Gastroesophageal sphincter (tissue), 4 donors: ENCODE measurements around the gene KLHL2. TPM values are rescaled to one million over a fixed set of nuclear protein-coding genes. Genes with fewer than 3 reads are reported as not detected.
"Not testable (repeated sequence)": the region's sequence is repeated elsewhere in the genome, so short reads cannot be mapped to it uniquely, and the experiment has no call there.

Source experiments
- ATAC-seq: fragments of 150-250 bp; one replicate; pipeline ENCODE4 v1.9.1; 2016; ENCODE audit warnings: mild to moderate bottlenecking, moderate library complexity
- H3K27ac ChIP-seq, 4 donors: fragments of 200-600 bp; sonication (generic) in 3 of 4; 1 replicate in 3 of 4; 2 replicates in 1 of 4; pipeline ENCODE4 v1.5.1; 2016 to 2019
- H3K27me3 ChIP-seq: fragments of 200-600 bp; sonication (generic); one replicate; pipeline ENCODE4 v1.5.1; 2019
- H3K36me3 ChIP-seq, 2 donors: fragments of 200-600 bp; sonication (generic); one replicate each; pipeline ENCODE4 v1.5.1; 2019; ENCODE audit warnings: control low read depth in 1 of 2
- H3K4me1 ChIP-seq, 3 donors: fragments of 200-600 bp; sonication (generic); 1 replicate in 2 of 3; 2 replicates in 1 of 3; pipeline ENCODE4 v1.5.1; 2016 to 2019; ENCODE audit warnings: control low read depth in 2 of 3
- H3K4me3 ChIP-seq, 2 donors: fragments of 200-600 bp; sonication (generic); one replicate each; pipeline ENCODE4 v1.5.1; 2019; ENCODE audit warnings: mild to moderate bottlenecking in 1 of 2, moderate library complexity in 1 of 2
- H3K9me3 ChIP-seq, 3 donors: fragments of 200-600 bp; sonication (generic); one replicate each; pipeline ENCODE4 v1.5.1; 2017 to 2019; ENCODE audit warnings: control low read depth in 2 of 3
- CTCF ChIP-seq, 4 experiments: fragments of 200-600 bp in 2 of 4; fragments of 450-650 bp in 2 of 4; sonication (generic) in 1 of 4; IDR thresholded peaks; one replicate each; pipeline ENCODE4 v1.5.1; 2017 to 2019; ENCODE audit warnings: antibody characterized with exemption in 4 of 4, mild to moderate bottlenecking in 2 of 4, moderate library complexity in 2 of 4
- EP300 ChIP-seq: sonication (generic); formaldehyde crosslinking; IDR thresholded peaks from one replicate; pipeline ENCODE4 v1.6.1; 2017; ENCODE audit warnings: antibody characterized with exemption, mild to moderate bottlenecking
- POLR2A ChIP-seq, 2 donors: fragments of 450-650 bp; IDR thresholded peaks; one replicate each; pipeline ENCODE4 v1.6.1; 2017; ENCODE audit warnings: antibody characterized with exemption in 2 of 2, mild to moderate bottlenecking in 2 of 2, moderate library complexity in 1 of 2
- POLR2AphosphoS5 ChIP-seq: sonication (generic); formaldehyde crosslinking; IDR thresholded peaks from one replicate; pipeline ENCODE4 v1.6.1; 2017; ENCODE audit warnings: antibody characterized with exemption
- WGBS, 2 donors: methylation state at CpG; one replicate each; pipeline ENCODE4 v1.1.5; 2018; ENCODE audit warnings: low coverage in 1 of 2; 5-methylcytosine and 5-hydroxymethylcytosine counted together
- total RNA-seq, 4 donors: library from RNA; depleted of rRNA; stranded (reverse); fragments of >200 nt; gene quantifications; one replicate each; pipeline ENCODE4 v1.1.0, GENCODE V29; 2016

The KLHL2 gene
- total RNA-seq, 4 donors from 2014 or later, result 25.0 to 35.1 (median 31.1) TPM

DNA sequence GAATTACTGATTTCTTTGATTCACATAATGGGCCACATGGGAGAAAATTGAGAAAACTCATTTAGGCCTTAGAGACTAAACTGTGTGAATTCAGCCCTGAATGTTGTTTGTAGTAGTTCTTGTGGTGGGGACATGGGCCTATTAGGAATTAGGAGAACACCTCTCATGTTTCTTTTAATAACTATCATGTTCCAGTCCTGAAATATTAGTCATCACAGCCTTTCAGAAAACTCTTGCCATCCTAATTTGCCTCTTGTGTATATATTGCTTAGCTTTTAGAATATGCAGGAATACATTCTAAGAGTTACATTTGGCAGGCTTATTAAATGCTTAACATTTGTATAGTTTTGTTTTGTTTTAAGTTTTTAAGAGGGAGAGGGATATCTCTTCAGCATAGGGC, 33.4 kb downstream of the KLHL2 start:
- H3K27ac ChIP-seq, ATAC-seq, H3K9me3 ChIP-seq, H3K27me3 ChIP-seq, H3K36me3 ChIP-seq, H3K4me1 ChIP-seq, H3K4me3 ChIP-seq: not testable (repeated sequence)

DNA sequence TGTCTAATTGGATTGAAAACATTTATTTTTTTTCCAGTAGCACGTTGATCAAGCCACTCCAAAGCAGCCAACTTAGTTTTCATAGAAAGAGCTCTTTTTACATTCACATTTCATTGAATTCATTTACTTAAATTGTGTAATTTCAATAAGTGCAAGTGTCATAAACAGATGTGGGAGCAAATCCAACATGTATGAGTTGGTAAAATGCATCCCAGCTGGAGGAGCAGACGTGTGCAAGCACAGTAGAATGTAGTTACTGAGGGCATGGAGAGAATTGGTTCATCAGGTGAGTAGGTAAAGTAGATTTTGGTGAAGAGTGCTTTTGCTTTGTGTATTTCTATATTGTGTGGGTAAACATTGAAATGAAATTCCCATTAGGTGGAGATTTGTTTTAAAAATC, 36.8 kb downstream of the KLHL2 start:
- H3K4me1 ChIP-seq, H3K9me3 ChIP-seq, H3K36me3 ChIP-seq, H3K27me3 ChIP-seq, ATAC-seq, H3K4me3 ChIP-seq, H3K27ac ChIP-seq: not testable (repeated sequence)
- WGBS, 2 donors, result 53 to 100% methylated on average over 2 of the region's 2 CpGs

DNA sequence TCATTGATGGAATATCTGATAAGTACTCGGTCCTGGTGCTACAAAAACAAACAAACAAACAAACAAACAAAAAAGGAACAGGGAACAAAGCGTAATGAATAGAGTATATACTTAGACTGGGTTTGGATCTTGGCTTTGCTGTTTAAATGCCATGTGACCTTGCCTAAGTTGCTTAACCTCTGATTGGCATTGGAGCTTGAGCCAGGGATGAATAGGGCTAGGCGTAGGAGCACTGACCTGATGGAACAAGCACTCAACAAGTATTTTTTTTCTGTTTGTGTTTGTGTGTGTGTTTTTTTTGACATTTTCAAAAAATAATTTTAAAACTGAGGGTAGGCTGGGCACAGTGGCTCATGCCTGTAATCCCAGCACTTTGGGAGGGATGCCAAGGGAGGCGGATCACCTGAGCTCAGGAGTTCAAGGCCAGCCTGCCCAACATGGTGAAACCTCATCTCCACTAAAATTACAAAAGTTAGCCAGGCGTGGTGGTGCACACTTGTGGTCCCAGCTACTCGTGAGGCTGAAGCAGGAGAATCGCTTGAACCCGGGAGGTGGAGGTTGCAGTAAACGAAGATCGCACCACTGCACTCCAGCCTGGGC, 37.3 kb downstream of the KLHL2 start:
- not testable (repeated sequence) for H3K36me3 ChIP-seq, H3K9me3 ChIP-seq, H3K27ac ChIP-seq, H3K27me3 ChIP-seq, H3K4me1 ChIP-seq, ATAC-seq, H3K4me3 ChIP-seq
- WGBS, 2 donors, result 88 to 92% methylated on average over 6 to 7 of the region's 10 CpGs

- H3K27me3 ChIP-seq, result no peaks in the 10 kb centered on the region
- no peaks in the 10 kb centered on the region for H3K36me3 ChIP-seq
- H3K9me3 ChIP-seq, result no peaks in the 10 kb centered on the region
- WGBS, 2 donors, result 67 to 83% methylated on average over 2 to 3 of the region's 3 CpGs
- H3K4me3 ChIP-seq, result no peak overlapping the region
- no peak overlapping the region for H3K27ac ChIP-seq
- ATAC-seq, result no peak
- TF ChIP-seq CTCF (IDR thresholded peaks at IDR 0.05) (no peak), POLR2A (IDR thresholded peaks at IDR 0.05) (no peak), POLR2AphosphoS5 (no peak), EP300 (no peak)
- no peaks in the 10 kb centered on the region for H3K4me1 ChIP-seq
These were observed 40.7 kb downstream of the KLHL2 start for GRCh38 chr4:165248102-165248501.

GRCh38 chr4:165248904-165249303, 41.5 kb downstream of the KLHL2 start:
- H3K4me1 ChIP-seq, H3K27ac ChIP-seq, ATAC-seq, H3K9me3 ChIP-seq, H3K4me3 ChIP-seq, H3K27me3 ChIP-seq, H3K36me3 ChIP-seq: not testable (repeated sequence)
- 92% methylated on average over 1 of the region's 1 CpG; no CpG with 5 or more reads in 1 of the 2 donors for WGBS, 2 donors

DNA sequence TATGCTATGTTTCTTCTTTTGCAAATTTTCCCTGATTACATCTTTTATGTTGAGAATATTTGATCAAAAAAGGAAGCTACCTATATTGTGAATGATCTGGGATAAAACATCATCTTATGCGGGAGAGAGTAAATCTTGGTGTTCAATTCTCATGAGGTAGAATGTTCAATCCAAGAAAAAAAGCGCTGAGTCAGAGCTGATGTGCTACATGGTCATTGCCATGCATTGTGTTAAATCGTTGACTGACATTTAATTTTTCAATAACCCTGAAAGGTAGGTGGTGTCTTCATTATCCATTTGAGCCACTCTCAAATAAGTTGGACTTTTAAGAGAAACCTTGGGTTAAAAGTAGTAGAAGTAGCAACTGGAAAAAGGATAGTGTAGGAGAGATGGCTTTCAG, 47.4 kb downstream of the KLHL2 start:
- not testable (repeated sequence) for H3K4me3 ChIP-seq, H3K36me3 ChIP-seq, H3K9me3 ChIP-seq, H3K27ac ChIP-seq, ATAC-seq, H3K27me3 ChIP-seq
- peaks cover 0 to 16% (median 3%) of the 10 kb centered on the region in 3 donors for H3K4me1 ChIP-seq
- WGBS, 2 donors, result 88 to 90% methylated on average over 3 of the region's 3 CpGs

DNA sequence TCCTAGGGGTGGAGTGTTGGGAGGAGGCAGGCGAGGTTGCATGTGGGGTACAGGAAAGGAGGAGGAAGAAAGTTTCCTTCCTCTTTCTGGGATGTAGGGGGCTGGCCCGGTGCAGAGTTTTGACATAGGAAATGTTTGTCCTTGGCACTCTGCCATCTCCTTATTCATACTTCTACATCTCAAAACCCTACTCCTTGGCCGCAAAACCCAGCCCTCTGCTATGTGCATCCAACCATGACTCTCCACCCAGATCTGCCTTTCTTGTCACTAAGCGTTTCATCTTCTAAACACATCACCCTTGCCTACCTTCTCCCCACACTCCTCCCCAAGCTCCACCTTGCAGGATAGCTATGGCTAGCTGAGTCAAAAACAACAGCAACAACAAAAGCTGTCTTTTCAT, 48.1 kb downstream of the KLHL2 start:
- not testable (repeated sequence) for H3K9me3 ChIP-seq, H3K27ac ChIP-seq, H3K36me3 ChIP-seq, H3K27me3 ChIP-seq, H3K4me3 ChIP-seq
- peaks cover 0 to 16% (median 3%) of the 10 kb centered on the region in 3 donors for H3K4me1 ChIP-seq
- peak; percentile 75 for ATAC-seq
- 0 to 56% methylated on average over 2 to 3 of the region's 4 CpGs for WGBS, 2 donors

GRCh38 chr4:165256074-165256659, 48.8 kb downstream of the KLHL2 start:
- not testable (repeated sequence) for H3K27me3 ChIP-seq, ATAC-seq, H3K9me3 ChIP-seq, H3K27ac ChIP-seq, H3K4me3 ChIP-seq, H3K36me3 ChIP-seq
- WGBS, 2 donors, result 37 to 58% methylated on average over 3 to 7 of the region's 7 CpGs
- peaks cover 0 to 16% (median 3%) of the 10 kb centered on the region in 3 donors for H3K4me1 ChIP-seq

DNA sequence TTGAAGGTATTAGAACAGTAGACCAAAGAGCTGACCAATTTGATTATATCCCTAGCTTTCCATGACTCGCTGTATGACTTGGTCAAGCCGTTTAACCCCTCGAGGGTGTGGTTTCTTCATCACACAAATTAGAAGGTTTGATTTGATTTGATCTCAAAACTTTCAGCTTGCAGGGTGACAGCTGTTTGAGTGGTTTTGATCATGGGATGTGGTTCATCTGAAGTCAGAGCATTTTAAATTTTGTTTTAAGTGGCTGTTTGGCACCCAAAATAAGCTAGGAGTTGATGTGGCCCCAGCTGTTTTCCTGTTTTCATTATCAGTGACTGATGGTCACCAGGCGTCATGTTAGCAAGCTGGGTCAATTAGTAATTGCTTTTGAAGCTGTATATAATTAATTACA, 52.4 kb downstream of the KLHL2 start:
- 53 to 90% methylated on average over 3 to 4 of the region's 4 CpGs for WGBS, 2 donors

GRCh38 chr4:165262306-165262705, 54.9 kb downstream of the KLHL2 start:
- H3K4me3 ChIP-seq, H3K4me1 ChIP-seq, H3K9me3 ChIP-seq, H3K27me3 ChIP-seq, H3K36me3 ChIP-seq, ATAC-seq, H3K27ac ChIP-seq: not testable (repeated sequence)
- WGBS, 2 donors, result 66 to 100% methylated on average over 2 to 3 of the region's 3 CpGs

More for the DNA sequence above, 52.4 kb downstream of the KLHL2 start:
- not testable (repeated sequence) for H3K9me3 ChIP-seq, H3K27ac ChIP-seq, H3K27me3 ChIP-seq, ATAC-seq, H3K4me3 ChIP-seq, H3K36me3 ChIP-seq
- peaks cover 0 to 16% (median 3%) of the 10 kb centered on the region in 3 donors for H3K4me1 ChIP-seq

GRCh38 chr4:165263466-165263865, 56.1 kb downstream of the KLHL2 start:
- 96 to 97% methylated on average over 3 of the region's 3 CpGs for WGBS, 2 donors

GRCh38 chr4:165269931-165270330, 62.6 kb downstream of the KLHL2 start:
- not testable (repeated sequence) for H3K4me3 ChIP-seq, H3K36me3 ChIP-seq, H3K4me1 ChIP-seq, ATAC-seq, H3K27ac ChIP-seq, H3K9me3 ChIP-seq, H3K27me3 ChIP-seq
- WGBS, 2 donors, result 81 to 100% methylated on average over 1 to 7 of the region's 7 CpGs

More at GRCh38 chr4:165263466-165263865, 56.1 kb downstream of the KLHL2 start:
- not testable (repeated sequence) for H3K9me3 ChIP-seq, ATAC-seq, H3K4me3 ChIP-seq, H3K27ac ChIP-seq, H3K36me3 ChIP-seq, H3K4me1 ChIP-seq, H3K27me3 ChIP-seq
